Fibroblast of skin of abdomen (primary cell): ENCODE data around the gene HPS1.

Experiments
- DNase-seq: peaks from one replicate; pipeline ENCODE4 v3.0.0-alpha.2; 2013

HPS1 gene

DNA sequence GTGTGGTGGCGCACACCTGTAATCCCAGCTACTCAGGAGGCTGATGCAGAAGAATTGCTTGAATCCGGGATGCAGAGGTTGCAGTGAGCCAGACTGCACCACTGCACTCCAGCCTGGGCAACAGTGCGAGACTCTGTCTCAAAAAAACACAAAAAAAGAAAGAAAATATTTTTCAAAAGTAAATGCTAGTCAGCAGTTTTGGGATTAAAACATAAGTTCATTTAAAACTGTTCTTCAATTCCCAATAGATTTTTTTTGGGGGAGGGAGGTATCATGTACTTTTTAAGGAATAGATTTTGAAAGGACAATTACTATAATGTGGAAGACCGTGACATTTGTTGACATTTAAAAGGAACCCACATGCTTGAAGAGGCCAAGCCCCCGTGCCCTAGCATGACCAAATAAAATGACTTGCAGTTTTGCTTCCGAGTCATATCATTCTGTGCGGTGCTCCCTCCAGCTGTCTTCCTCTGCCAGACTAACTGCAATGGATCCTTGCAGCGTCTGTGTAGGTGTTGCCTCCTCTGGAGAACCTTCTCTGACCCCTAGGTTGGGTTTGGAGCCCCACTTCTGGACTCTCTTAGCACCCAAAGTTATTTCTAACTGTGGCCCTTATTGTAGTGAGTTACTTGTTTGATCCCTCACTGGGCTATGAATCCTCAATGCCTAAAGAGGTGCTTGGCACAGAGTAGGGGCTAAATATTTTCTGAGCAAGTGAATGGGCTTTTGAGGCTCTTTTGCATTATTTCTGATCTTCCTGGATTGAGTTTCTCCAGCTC, 17.4 kb upstream of the HPS1 start:
- DNase-seq: no peak

GRCh38 chr10:98463016-98463415, 16.3 kb upstream of the HPS1 start:
- no peak for DNase-seq

- no peak for DNase-seq
Observed at GRCh38 chr10:98461500-98461842, 14.7 kb upstream of the HPS1 start.

DNA sequence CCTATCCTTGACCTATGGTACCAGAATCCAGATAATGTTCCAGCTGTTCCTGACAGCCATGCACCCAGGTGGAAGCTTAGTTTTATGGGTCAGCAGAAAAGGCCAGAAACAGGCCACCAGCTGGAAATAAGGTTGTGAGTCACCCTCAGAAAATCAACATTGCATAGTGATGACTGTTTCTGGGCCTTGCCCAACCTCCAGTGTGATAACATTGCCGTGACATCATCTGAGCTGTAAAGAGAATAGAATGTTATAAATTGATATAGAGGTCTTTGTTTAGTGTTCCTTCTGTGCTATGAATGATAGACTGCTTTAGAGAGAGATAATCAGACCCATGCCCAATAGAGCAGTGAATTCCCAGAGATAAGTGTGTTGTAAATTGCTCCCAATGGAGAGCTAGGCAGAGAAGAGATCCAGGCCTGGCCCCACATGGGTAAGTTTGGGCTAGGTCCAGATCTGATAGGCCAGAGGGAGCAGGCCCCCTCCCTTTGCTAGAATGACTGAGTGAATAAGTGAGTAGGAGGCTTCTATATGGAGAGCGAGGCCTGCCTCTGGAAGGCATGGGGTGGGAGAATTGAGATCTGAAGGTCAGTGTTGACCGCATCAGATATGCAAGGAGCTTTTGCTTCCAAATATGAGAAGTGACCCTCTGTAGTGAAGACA, 14.2 kb upstream of the HPS1 start:
- peak; percentile 91 for DNase-seq

- no peak for DNase-seq
Observed at GRCh38 chr10:98458809-98459784, 12.4 kb upstream of the HPS1 start.

DNA sequence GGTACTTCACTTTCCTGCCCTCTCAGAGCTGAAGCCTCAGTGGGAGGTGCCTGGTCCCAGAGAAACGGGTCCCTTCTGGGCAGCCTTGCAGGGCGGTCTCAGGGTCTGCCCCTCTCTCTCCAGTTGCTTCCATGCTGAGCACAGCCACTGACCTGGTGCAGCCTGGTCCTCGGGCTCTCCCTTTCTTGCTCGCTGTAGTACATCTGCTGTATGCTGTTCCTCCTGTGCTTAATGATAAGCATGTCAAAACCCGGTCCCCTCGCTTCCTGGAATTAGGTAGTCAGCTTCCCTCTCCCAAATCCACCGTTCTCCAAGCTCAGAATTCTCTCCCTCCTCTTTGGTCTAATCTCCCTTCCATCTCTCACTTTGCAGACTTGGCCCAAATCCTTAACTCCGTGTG, 11.0 kb upstream of the HPS1 start:
- DNase-seq: no peak

DNA sequence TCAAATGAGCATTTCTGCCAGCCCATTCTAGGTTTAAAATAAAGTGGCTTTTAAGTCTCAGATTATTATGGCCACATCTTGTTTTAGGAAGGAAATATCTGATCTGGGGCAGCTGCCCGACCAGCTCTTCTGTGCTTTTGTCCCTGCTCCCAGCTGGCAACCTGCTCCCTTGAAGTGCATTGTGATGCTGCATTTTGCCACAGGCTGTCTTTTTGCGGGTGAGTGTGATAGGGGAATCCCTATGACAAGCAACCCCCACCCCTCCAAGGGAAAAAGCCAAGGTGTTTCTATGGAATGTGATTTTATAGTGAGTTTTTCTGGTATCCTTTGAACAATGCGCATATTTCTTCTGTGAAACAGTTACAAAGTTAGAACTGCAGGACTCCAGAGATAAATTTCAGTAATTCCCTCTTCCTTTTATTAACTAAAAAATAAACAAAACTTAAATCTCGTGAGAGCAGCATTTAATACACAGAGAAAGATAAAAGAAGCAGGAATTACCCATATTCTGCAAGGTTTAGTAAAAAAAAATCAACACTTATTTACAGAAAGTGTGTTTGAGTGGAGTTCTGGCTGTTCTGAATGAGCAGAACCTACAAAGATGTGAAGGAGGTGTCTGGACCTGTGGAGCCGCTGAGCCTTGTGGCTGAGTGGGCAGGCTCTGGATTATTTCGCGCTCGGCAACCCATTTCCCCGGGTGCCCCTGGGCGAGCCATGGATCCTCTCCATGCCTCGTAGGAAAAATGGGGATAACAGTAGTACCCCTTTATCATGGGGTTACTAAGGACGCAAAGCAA, 10.1 kb upstream of the HPS1 start:
- DNase-seq: no peak

GRCh38 chr10:98456043-98456570, 9.4 kb upstream of the HPS1 start:
- DNase-seq: no peak

- no peak for DNase-seq
Observed at GRCh38 chr10:98453729-98454128, 7.0 kb upstream of the HPS1 start.

DNA sequence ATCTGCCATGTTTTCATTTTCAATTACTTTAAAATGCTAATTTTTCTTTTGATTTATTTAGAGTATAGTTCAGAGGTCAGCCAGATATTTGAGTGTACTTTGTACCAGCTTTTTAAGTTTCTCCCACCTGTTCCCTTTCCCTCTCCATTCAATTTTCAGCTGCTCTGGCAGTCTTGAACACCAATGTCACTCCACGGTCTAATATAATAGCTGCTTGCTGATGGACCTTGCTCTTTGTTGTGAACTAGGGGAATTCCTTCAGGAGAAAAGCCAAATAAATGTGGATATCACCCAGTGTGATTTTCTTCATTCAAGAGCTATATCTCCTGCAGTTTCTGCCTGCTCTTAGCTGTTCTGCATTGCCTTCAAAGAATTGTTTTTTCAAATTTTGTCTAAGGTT, 3.9 kb upstream of the HPS1 start:
- DNase-seq: no peak

GRCh38 chr10:98449287-98449686, 2.6 kb upstream of the HPS1 start:
- no peak for DNase-seq

GRCh38 chr10:98446151-98446660, 529 bp downstream of the HPS1 start:
- DNase-seq: peak; percentile 17

- DNase-seq: no peak
Observed at GRCh38 chr10:98445200-98445812, 1.4 kb downstream of the HPS1 start.

GRCh38 chr10:98444314-98445006, 2.3 kb downstream of the HPS1 start:
- DNase-seq: no peak

GRCh38 chr10:98438715-98439114, 8.0 kb downstream of the HPS1 start:
- no peak for DNase-seq

- no peak for DNase-seq
Observed at GRCh38 chr10:98436704-98437103, 10.0 kb downstream of the HPS1 start.

DNA sequence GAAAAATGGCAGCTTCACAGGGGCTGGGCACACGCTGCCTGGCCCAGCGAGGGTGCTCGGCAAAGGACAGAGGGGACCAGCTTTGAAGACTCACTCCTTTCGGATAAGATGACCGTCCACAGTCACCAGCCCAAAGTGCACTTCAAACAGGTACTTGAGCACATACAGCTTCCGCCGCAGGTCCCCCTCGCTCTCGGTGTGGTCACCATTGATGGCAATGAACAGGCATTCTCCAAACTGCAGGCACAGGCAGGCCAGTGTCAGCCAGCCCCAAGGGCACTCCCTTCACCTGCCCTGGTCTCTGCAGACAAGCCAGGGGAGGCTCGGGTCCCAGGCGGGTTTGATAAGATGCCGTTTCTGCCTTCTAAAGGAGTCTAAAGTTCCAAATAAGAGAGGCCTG, 11.6 kb downstream of the HPS1 start:
- DNase-seq: no peak

- no peak for DNase-seq
Observed at GRCh38 chr10:98433881-98434732, 12.6 kb downstream of the HPS1 start.

DNA sequence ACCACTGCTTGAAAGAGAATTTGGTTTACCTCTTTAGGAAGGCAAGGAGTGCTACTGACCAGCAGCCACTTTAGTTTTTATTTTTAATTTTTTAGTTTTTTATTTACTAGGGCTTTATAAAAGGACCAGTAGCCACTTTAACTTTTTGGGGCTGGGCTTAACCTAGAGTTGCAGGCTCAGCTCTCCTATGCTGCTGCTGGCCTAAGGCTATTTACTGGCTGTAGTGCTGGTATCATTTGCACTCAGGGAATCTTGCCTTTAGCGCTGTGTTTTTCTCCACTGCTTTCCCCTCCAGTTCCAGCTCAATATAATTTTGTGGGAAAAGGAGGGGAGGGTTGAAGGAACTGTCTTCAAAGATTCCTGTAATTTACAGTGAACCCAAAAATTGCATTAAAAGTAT, 13.4 kb downstream of the HPS1 start:
- no peak for DNase-seq

DNA sequence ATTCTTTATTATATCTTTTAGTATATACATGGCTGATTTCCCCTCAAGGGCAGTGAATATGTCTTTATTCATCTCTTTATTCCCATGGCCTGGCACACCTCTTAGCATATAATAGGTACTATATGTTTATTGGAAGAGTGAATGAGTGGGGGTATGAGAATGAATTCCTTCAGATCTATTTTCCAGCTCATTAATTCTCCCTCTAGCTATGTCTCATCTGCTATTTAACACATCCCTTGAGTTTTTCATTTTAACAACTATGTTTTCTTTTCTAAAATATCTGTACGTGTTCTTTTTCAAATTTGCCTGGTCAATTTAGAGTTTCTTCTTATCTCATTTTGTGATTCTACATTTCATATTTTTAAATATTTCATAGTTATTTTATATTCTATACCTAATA, 14.4 kb downstream of the HPS1 start:
- no peak for DNase-seq
